ENCODE results near the gene SYK. TPM values are rescaled to one million over a fixed set of nuclear protein-coding genes. Genes with fewer than 3 reads are reported as not detected.

The SYK gene
- polyA plus RNA-seq, 1 of the 3 experiments (the other 2 are of a cell fraction), result not detected

GRCh38 chr9:90821697-90822096 lies 20.1 kb downstream of the SYK start (continued):
- no peak for TF ChIP-seq GABPA (IDR thresholded peaks at IDR 0.05; ENCODE audit: low read depth)
- no peak for TF ChIP-seq RXRA (IDR thresholded peaks at IDR 0.05; ENCODE audit: borderline replicate concordance, low read depth)
- TF ChIP-seq USF1 (IDR thresholded peaks at IDR 0.05; ENCODE audit: borderline replicate concordance, low read depth), result no peak
- TF ChIP-seq NFIC (IDR thresholded peaks at IDR 0.05; ENCODE audit: borderline replicate concordance), result no peak
- no peak for TF ChIP-seq EP300 (IDR thresholded peaks at IDR 0.05; ENCODE audit: borderline replicate concordance in 1 of 2, low read depth in 1 of 2, low read length in 1 of 2)
- TF ChIP-seq, protein P1, sequence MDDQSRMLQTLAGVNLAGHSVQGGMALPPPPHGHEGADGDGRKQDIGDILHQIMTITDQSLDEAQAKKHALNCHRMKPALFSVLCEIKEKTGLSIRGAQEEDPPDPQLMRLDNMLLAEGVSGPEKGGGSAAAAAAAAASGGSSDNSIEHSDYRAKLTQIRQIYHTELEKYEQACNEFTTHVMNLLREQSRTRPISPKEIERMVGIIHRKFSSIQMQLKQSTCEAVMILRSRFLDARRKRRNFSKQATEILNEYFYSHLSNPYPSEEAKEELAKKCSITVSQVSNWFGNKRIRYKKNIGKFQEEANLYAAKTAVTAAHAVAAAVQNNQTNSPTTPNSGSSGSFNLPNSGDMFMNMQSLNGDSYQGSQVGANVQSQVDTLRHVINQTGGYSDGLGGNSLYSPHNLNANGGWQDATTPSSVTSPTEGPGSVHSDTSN (IDR thresholded peaks at IDR 0.05), result no peak
- TF ChIP-seq MEF2A (IDR thresholded peaks at IDR 0.05; ENCODE audit: borderline replicate concordance, low read depth), result no peak

DNA sequence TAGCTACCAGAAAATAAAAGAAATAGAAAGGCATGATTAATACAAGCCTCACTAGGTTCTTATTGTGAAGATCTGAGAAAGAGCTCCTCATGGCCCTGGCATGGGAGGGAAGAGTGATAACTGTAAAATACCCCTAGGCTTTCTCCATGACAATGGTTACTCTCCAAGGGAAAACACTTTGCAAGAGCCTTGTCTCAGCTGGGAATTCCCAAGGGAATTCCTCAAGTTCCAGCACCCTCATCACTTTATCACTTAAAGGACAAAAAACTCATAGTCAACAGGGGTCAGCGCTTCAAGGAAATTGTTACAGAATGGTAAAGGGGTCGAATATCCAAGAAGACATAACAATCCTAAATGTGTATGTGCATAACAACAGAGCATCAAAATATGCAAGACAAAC lies 21.2 kb downstream of the SYK start:
- no peaks in the 10 kb centered on the region for H3K9me2 ChIP-seq
- no peaks in the 10 kb centered on the region for H3K36me3 ChIP-seq (replicated peaks in 1 of 2; ENCODE audit: control insufficient read depth in 1 of 2, insufficient read depth in 2 of 2, low read length in 1 of 2)
- TF ChIP-seq CTCF (IDR thresholded peaks at IDR 0.05) (no peak), JUND (IDR thresholded peaks at IDR 0.05) (no peak), RFX5 (IDR thresholded peaks at IDR 0.05; ENCODE audit: low read length) (no peak), RXRA (IDR thresholded peaks at IDR 0.05; ENCODE audit: borderline replicate concordance, low read depth) (no peak), FOXM1 (IDR thresholded peaks at IDR 0.05; ENCODE audit: low read depth) (no peak), TAF1 (IDR thresholded peaks at IDR 0.05; ENCODE audit: borderline replicate concordance, low read depth, low read length) (no peak), ZBTB33 (IDR thresholded peaks at IDR 0.05; ENCODE audit: borderline replicate concordance, low read depth) (no peak), MAX (IDR thresholded peaks at IDR 0.05; ENCODE audit: low read depth) (no peak), GATA2 (CRISPR knock-in tag; IDR thresholded peaks at IDR 0.05) (no peak), NRF1 (IDR thresholded peaks at IDR 0.05; ENCODE audit: low read depth, low read length) (no peak), TCF12 (IDR thresholded peaks at IDR 0.05) (no peak), TEAD4 (IDR thresholded peaks at IDR 0.05; ENCODE audit: borderline replicate concordance, insufficient read depth) (no peak), POLR2AphosphoS5 (IDR thresholded peaks at IDR 0.05; ENCODE audit: low read depth, low read length) (no peak), FOXJ3 (CRISPR knock-in tag; IDR thresholded peaks at IDR 0.05) (no peak), CHD2 (IDR thresholded peaks at IDR 0.05; ENCODE audit: low read length, partially characterized antibody) (no peak), SIN3A (IDR thresholded peaks at IDR 0.05; ENCODE audit: borderline replicate concordance, low read depth, low read length) (no peak)
- TF ChIP-seq, protein P2, sequence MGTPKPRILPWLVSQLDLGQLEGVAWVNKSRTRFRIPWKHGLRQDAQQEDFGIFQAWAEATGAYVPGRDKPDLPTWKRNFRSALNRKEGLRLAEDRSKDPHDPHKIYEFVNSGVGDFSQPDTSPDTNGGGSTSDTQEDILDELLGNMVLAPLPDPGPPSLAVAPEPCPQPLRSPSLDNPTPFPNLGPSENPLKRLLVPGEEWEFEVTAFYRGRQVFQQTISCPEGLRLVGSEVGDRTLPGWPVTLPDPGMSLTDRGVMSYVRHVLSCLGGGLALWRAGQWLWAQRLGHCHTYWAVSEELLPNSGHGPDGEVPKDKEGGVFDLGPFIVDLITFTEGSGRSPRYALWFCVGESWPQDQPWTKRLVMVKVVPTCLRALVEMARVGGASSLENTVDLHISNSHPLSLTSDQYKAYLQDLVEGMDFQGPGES (IDR thresholded peaks at IDR 0.05; ENCODE audit: low read depth, low read length), result no peak
- DNase-seq, result no peak
- no peaks in the 10 kb centered on the region for H3K9me3 ChIP-seq
- no peaks in the 10 kb centered on the region for H3K79me2 ChIP-seq (ENCODE audit: insufficient read depth)
- 43% methylated on average over 2 of the region's 2 CpGs for WGBS (ENCODE audit: low lambda C conversion rate)
- H2AFZ ChIP-seq (ENCODE audit: low read depth), result no peak overlapping the region
- no peaks in the 10 kb centered on the region for H3K27me3 ChIP-seq (ENCODE audit: insufficient read depth)
- no peak overlapping the region for H3K27ac ChIP-seq (ENCODE audit: low read depth in 2 of 2, low read length in 1 of 2)
- no peak overlapping the region for H3K9ac ChIP-seq
- ChIA-PET CTCF (interaction anchor here (0.8 kb wide), 1 partner anchor 48 kb away, joined by 3 read pairs; no protein-coding TSS in a partner anchor), POLR2A (no interaction called here)
- no peaks in the 10 kb centered on the region for H4K20me1 ChIP-seq (ENCODE audit: insufficient read depth)
- no peak overlapping the region for H3K4me3 ChIP-seq (ENCODE audit: low read depth in 2 of 2, low read length in 1 of 2)
- no peak overlapping the region for H3K4me2 ChIP-seq
- no peaks in the 10 kb centered on the region for H3K4me1 ChIP-seq (ENCODE audit: control insufficient read depth in 1 of 2, insufficient read depth in 2 of 2, low read depth in 1 of 2, low read length in 1 of 2)
- no peaks in the 10 kb centered on the region for H3F3A ChIP-seq (replicated peaks; ENCODE audit: insufficient read depth)
